ENCODE results near the gene DNTTIP2. TPM values are rescaled to one million over a fixed set of nuclear protein-coding genes. Genes with fewer than 3 reads are reported as not detected.

Gene DNTTIP2
- total RNA-seq, 1 donor from 2014 or later = 50.8 TPM

GRCh38 chr1:93846206-93846991, 32.6 kb downstream of the DNTTIP2 start:
- Mint-ChIP-seq H3K36me3 (ENCODE audit: insufficient read depth) (peaks cover 1% of the 10 kb centered on the region), H3K27ac (peak overlapping the region; percentile 97), H3K27me3 (no peaks in the 10 kb centered on the region), H3K4me1 (ENCODE audit: low read depth) (peaks cover 7% of the 10 kb centered on the region), H3K4me3 (ENCODE audit: low read depth) (peak overlapping the region; percentile 97), H3K9me3 (ENCODE audit: low read depth) (peaks cover 6% of the 10 kb centered on the region)
- TF ChIP-seq CTCF (IDR thresholded peaks at IDR 0.05; ENCODE audit: unreplicated experiment) = peak; percentile 51
- peak; percentile 75 for DNase-seq (ENCODE audit: low spot score, unreplicated experiment)

GRCh38 chr1:93845538-93846205, 33.3 kb downstream of the DNTTIP2 start:
- peaks cover 7% of the 10 kb centered on the region for H3K4me1 Mint-ChIP-seq (ENCODE audit: low read depth)
- no peak for TF ChIP-seq CTCF (IDR thresholded peaks at IDR 0.05; ENCODE audit: unreplicated experiment)
- H3K9me3 Mint-ChIP-seq (ENCODE audit: low read depth) = peaks cover 6% of the 10 kb centered on the region
- H3K36me3 Mint-ChIP-seq (ENCODE audit: insufficient read depth) = peaks cover 1% of the 10 kb centered on the region
- peak overlapping the region; percentile 97 for H3K27ac Mint-ChIP-seq
- peak overlapping the region; percentile 97 for H3K4me3 Mint-ChIP-seq (ENCODE audit: low read depth)
- DNase-seq (ENCODE audit: low spot score, unreplicated experiment) = no peak
- no peaks in the 10 kb centered on the region for H3K27me3 Mint-ChIP-seq

DNA sequence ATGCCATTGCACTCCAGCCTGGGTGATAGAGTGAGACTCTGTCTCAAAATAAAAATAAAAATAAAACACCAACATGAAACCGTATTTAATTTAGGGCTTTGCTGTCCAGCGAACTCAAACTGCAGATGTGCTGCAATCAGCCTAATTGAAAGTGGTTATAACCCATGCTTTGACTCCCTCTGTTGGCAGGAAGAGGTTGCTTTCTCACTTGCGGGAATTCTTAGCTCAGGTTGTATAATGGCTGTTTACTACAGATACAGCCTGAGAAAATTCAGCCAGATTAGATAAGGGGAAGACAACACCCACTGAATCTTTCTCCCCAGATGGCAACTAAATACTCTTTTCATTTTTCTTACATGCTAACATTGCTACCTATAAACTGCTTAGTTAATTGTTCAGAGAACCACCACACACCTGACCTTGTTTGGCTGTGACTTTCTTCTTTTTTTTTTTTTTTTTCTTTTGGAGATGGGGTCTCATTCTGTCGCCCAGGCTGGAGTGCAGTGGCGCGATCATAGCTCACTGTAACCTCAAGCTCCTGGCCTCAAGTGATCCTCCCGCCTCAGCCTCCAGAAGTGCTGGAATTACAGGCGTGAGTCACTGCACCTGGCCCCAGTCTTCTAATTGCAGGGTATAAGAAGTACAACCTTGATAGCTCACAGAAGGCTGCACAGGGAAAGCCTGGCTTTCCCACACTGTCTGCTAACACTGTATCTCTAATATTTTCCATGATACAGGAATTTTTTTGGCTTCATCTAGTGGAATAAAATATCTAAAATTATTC, 34.6 kb downstream of the DNTTIP2 start:
- peak overlapping the region; percentile 5 for H3K4me3 Mint-ChIP-seq (ENCODE audit: low read depth)

DNA sequence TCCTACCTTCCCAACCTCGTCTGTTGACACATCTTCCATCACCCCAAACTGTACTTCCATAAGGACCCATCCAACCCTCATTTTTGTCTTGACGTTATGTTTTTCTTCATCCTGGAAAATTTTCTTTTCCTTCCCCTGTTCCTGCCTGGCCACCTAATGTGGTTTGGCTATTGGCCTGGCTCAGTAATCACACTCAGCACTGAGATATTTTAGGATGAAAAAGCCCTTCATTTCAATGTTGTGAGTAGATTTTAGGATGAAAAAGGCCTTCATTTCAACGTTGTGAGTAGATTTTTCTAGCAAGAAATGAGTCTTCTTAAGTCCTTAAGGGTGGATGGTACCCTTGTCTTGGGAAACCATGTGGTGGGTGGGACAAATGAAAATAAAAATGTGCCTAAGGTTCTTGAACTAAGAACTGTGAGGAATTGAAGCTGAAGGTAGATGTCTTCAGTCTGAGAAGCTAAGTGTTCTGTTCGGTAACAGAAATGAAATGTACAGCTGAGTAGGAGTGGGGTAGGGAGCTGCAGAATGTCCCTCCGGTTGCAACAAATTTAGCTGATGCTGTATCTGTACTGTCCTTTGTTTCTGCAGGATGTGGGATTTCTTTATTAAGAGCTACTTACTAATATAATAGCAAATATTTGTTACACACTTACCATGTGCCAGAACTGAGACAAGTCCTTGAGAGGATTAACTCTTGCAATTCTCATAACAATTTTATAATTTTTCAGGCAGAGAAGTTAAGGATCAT, 36.1 kb downstream of the DNTTIP2 start:
- no peak for TF ChIP-seq CTCF (IDR thresholded peaks at IDR 0.05; ENCODE audit: unreplicated experiment)
- peaks cover 7% of the 10 kb centered on the region for H3K4me1 Mint-ChIP-seq (ENCODE audit: low read depth)
- no peak overlapping the region for H3K27ac Mint-ChIP-seq
- H3K4me3 Mint-ChIP-seq (ENCODE audit: low read depth) = no peak overlapping the region
- H3K27me3 Mint-ChIP-seq = no peaks in the 10 kb centered on the region
- H3K36me3 Mint-ChIP-seq (ENCODE audit: insufficient read depth) = peaks cover 1% of the 10 kb centered on the region
- H3K9me3 Mint-ChIP-seq (ENCODE audit: low read depth) = no peaks in the 10 kb centered on the region
- no peak for DNase-seq (ENCODE audit: low spot score, unreplicated experiment)

More for the DNA sequence above, 34.6 kb downstream of the DNTTIP2 start:
- H3K27ac Mint-ChIP-seq = peak overlapping the region; percentile 10
- DNase-seq (ENCODE audit: low spot score, unreplicated experiment) = no peak
- H3K4me1 Mint-ChIP-seq (ENCODE audit: low read depth) = peaks cover 7% of the 10 kb centered on the region
- peaks cover 1% of the 10 kb centered on the region for H3K36me3 Mint-ChIP-seq (ENCODE audit: insufficient read depth)
- H3K9me3 Mint-ChIP-seq (ENCODE audit: low read depth) = no peaks in the 10 kb centered on the region
- H3K27me3 Mint-ChIP-seq = no peaks in the 10 kb centered on the region
- TF ChIP-seq CTCF (IDR thresholded peaks at IDR 0.05; ENCODE audit: unreplicated experiment) = peak; percentile 72
